A673 (cell line): ENCODE measurements around the gene MLN.

Source experiments
- CTCF ChIP-seq: fragments of 300-800, 200-600 bp; sonication (generic); conservative IDR thresholded peaks from 2 replicates; pipeline ENCODE4 v1.5.1; 2017; ENCODE audit warnings: low read depth, mild to moderate bottlenecking, antibody characterized with exemption, low read length, moderate library complexity, mixed read lengths
- EZH2 ChIP-seq: fragments of 200-600 bp; sonication (generic); IDR thresholded peaks from 2 replicates; pipeline ENCODE4 v1.6.1; 2017; ENCODE audit warnings: borderline replicate concordance, low read depth, mild to moderate bottlenecking, mixed read lengths, antibody characterized with exemption, low read length; ENCODE audit not compliant: poor library complexity, severe bottlenecking

GRCh38 chr6:33807606-33808005 lies 3.8 kb upstream of the MLN start:
- TF ChIP-seq CTCF (no peak), EZH2 (no peak)
